ENCODE data around the gene ABCA1.
"Not testable (repeated sequence)": the region's sequence is repeated elsewhere in the genome, so short reads cannot be mapped to it uniquely, and the experiment has no call there.

ABCA1 gene

GRCh38 chr9:104927912-104928740 is at the start of gene ABCA1:
TSS of gene ABCA1 (minus strand) at chr9:104928155. CDS start at chr9:104903679, 24,476 bp downstream.
- peak; percentile 2 for DNase-seq

- no peak for DNase-seq
Observed at GRCh38 chr9:104977580-104977979, 49.6 kb upstream of the ABCA1 start.

- DNase-seq: no peak
Observed at GRCh38 chr9:104977168-104977567, 49.2 kb upstream of the ABCA1 start.

GRCh38 chr9:104975966-104976595 is 48.1 kb upstream of the ABCA1 start:
- DNase-seq: not testable (repeated sequence)

- no peak for DNase-seq
Observed at GRCh38 chr9:104974053-104974962, 46.4 kb upstream of the ABCA1 start.

- DNase-seq: no peak
Observed at GRCh38 chr9:104972242-104972866, 44.4 kb upstream of the ABCA1 start.

- no peak for DNase-seq
Observed at GRCh38 chr9:104971511-104971910, 43.6 kb upstream of the ABCA1 start.

GRCh38 chr9:104970271-104970987 is 42.5 kb upstream of the ABCA1 start:
- DNase-seq: no peak

- no peak for DNase-seq
Observed at GRCh38 chr9:104969116-104969515, 41.2 kb upstream of the ABCA1 start.

GRCh38 chr9:104968025-104968982 is 40.3 kb upstream of the ABCA1 start:
- DNase-seq: peak; percentile 55

- DNase-seq: no peak
Observed at GRCh38 chr9:104963076-104963475, 35.1 kb upstream of the ABCA1 start.

- DNase-seq: no peak
Observed at GRCh38 chr9:104961701-104962359, 33.9 kb upstream of the ABCA1 start.

- DNase-seq: no peak
Observed at GRCh38 chr9:104961238-104961637, 33.3 kb upstream of the ABCA1 start.

- DNase-seq: no peak
Observed at GRCh38 chr9:104960662-104961061, 32.7 kb upstream of the ABCA1 start.

GRCh38 chr9:104958751-104959150 is 30.8 kb upstream of the ABCA1 start:
- DNase-seq: no peak

- DNase-seq: not testable (repeated sequence)
Observed at GRCh38 chr9:104958006-104958405, 30.1 kb upstream of the ABCA1 start.

GRCh38 chr9:104951487-104951886 is 23.5 kb upstream of the ABCA1 start:
- no peak for DNase-seq

- no peak for DNase-seq
Observed at GRCh38 chr9:104950838-104951237, 22.9 kb upstream of the ABCA1 start.

GRCh38 chr9:104948277-104948676 is 20.3 kb upstream of the ABCA1 start:
- DNase-seq: no peak

- DNase-seq: no peak
Observed at GRCh38 chr9:104944871-104945270, 16.9 kb upstream of the ABCA1 start.

Measured in GOT3 (cell line).